Amniotic stem cell (primary cell): ENCODE data around the gene AKT1.

Experiments
- DNase-seq: peaks from one replicate; lab custom pipeline; 2025; lab: John Stamatoyannopoulos, UW

Gene AKT1

GRCh38 chr14:104772707-104773504 is 22.6 kb downstream of the AKT1 start:
- DNase-seq: no peak

- DNase-seq: no peak
Observed at GRCh38 chr14:104771918-104772706, 23.4 kb downstream of the AKT1 start.

- no peak for DNase-seq
Observed at GRCh38 chr14:104771374-104771773, 24.2 kb downstream of the AKT1 start.

DNA sequence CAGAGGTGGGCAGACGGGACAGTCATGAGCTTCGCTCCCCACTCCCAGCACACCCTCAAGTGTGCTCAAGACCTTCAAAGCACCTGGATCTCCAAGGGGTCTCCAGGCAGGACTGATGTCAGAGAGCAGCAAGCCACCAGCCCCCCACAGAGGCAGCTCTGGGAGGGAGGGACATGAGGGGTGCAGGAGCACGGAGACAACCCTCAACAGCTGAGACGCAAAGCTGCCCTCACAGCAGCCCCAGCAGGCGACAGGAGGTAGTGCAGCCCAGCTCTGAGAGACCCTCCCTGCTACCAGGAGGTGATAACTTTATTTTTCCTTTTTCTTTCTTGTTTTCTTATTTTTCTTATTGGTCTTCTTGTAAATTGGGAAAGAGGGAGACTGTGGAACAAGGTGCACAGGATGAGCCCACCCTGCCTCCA is 24.7 kb downstream of the AKT1 start:
- DNase-seq: no peak

- no peak for DNase-seq
Observed at GRCh38 chr14:104770072-104770579, 25.4 kb downstream of the AKT1 start.

DNA sequence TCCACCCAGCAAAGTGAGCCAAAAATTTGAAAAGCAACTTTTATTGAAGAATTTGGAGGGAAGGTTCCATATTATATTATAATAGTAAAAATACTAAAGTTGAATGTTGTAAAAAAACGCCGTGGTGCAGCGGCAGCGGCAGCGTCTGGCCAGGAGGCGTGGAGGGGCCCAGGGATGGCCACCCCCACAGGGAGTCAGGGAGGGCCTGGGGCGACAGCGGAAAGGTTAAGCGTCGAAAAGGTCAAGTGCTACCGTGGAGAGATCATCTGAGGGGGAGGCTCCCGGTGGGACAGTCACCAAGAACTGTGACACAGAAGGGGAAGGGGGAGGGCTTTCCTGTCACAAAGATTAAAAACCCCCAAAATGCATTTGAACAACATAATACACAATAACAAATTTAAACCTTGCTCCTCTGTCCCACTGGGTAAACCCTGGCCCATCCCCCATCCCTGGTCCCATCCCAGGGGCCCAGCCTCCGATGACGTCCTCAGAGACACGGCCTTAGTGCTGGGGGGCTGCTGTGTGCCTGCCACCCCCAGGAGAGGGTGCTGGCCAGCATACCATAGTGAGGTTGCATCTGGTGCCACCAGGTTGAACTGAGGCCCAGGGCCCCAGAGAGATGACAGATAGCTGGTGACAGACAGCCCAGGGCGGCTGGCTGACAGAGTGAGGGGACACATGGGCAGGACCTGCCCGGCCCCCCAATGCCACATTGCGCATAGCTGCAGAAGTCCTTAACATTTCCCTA is 26.1 kb downstream of the AKT1 start:
- no peak for DNase-seq

GRCh38 chr14:104768437-104769323 is 26.9 kb downstream of the AKT1 start:
- peak; percentile 21 for DNase-seq

DNA sequence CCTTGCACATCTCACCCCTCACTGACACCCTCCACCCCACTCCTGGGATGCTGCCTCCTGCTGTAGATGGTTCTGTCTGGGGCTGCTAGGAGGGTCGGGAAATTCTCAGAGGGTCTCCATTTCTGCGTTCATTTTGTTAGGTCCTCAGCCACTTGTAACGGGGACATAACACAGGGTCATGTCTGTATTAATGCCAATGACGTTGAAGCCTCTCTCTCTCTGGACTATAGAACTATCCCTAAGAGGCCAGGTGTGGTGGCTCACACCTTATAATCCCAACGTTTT is 28.0 kb downstream of the AKT1 start:
- no peak for DNase-seq

GRCh38 chr14:104766863-104767633 is 28.5 kb downstream of the AKT1 start:
- no peak for DNase-seq

DNA sequence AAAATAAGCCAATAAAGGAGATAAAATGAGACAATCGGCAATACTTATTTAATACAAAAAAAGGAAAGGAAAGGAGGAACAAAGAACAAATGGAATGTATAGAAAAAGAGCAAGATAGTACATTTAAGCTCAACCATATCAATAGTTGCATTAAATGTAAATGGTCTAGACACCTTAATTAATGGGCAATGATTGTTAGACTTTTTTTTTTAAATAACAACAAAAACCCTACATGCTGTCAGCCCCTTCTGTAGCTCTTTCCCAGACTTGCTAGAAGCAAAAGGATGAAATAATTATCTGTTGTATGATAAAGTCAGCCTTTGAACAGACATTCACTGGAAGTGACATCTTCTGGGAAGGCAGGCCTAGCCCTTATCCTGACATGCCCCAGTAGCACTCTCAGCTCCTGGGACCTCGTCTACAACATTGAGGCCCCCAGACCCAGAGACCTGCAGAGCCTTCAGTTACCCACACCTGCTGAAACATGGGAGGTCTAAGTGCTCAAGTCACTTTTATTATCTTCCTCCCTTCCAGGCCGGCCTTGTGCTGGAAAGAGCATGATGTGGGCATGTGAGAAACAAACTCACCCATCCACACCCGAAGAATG is 29.2 kb downstream of the AKT1 start:
- no peak for DNase-seq

- DNase-seq: no peak
Observed at GRCh38 chr14:104765517-104765916, 30.0 kb downstream of the AKT1 start.

DNA sequence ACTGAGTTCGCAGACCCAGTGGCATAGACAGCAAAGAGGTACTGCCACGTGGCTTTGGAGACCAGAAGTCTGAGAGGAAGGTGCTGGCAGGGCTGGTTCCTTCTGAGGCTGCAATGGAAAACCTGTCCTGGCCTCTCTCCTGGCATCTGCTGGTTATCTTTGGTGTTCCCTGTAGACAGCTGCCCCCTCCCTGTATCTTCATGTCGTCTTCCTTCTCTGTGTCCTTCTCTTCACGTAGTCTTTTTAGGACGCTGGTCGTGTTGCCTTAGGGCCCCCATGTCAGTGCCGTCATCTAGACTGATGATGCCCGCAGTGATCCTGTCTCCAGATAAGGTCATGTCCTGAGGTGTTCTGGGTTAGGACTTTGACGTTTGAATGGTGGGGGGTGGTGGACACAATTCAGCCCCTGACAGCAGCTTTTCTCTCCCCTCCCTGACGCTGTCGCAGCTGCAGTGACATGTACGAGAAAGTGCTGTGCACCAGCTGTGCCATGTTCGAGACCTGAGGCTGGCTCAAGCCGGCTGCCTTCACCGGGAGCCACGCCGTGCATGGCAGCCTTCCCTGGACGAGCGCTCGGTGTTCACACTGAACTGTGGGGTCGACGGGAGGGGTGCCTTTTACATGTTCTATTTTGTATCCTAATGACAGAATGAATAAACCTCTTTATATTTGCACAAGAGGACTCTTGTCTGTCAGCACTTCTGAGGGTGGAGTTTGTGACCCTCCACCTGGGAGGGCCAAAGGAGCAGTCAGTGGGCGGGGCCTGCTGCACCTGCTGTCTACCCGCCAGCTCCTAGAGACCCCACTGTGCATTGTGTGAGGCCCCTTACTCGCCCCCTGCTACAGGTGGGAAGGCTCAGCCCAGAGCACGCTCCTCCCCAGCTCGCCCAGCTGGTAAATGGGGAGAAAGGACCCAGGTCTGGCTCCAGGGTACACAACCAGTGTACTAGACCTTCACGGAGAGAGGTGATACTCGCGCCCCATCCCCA is 36.3 kb downstream of the AKT1 start:
- DNase-seq: no peak

GRCh38 chr14:104757681-104758392 is 37.7 kb downstream of the AKT1 start:
- no peak for DNase-seq

DNA sequence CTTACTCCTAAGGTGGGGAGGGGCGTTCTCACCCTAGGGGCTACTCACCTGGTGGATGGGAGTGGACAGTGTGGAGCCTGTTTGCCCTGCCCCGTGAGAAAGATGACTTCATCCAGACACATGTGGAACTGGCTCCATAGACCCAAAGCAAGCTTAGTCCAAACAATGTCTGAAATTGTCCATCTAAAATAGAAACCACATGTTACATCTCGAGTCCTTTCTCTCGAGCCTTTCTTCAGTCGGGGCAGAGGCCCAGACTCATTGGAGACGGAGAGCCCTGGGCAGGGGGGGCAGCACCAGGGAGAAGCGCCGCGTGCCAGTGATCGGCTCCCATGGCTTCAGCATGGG is 38.3 kb downstream of the AKT1 start:
- DNase-seq: no peak

DNA sequence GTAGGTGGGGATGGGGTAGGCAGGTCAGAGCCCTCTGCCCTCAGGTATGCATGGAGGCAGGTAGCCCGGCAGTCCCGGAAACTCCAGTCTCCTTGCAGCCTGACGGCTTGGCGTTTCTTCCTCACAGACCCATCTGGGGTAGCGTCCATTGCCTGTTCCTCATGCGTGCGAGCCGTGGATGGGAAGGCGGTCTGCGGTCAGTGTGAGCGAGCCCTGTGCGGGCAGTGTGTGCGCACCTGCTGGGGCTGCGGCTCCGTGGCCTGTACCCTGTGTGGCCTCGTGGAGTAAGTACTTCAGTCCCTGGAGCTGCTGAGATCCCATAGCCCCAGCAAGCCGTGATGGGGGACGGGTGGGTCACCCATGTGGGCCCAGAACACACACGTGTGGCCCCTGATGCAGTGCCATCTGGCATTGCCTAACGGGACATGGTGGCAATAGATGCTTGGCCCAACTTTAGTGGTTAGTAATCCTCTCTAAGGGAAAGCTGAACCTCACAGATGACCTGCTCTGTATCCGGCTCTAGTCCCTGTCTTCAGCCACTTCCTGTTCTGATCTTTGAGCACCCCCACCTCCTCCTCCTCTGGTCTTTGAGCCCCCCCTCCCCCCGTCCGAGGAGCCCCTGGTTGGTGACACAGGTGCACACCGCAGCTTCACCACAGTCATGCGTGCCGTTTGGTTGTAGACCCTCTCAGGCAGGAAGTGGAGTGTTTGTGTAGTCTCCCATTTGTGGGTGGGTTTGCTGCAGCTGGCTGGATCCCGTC is 38.9 kb downstream of the AKT1 start:
- no peak for DNase-seq

DNA sequence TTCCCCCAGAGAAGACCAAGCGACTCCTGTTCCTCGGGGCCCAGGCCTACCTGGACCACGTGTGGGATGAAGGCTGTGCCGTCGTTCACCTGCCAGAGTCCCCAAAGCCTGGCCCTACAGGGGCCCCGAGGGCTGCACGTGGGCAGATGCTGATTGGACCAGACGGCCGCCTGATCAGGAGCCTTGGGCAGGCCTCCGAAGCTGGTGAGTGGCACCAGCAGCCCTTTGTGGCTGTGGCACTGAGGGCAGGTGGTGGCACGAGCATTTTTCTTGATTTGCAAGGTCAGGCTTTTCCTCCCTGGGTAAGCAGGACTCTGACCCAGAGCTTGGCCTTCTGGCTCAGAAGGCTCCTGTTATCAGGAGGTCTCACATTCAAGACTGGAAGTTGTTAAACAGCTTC is 39.9 kb downstream of the AKT1 start:
- no peak for DNase-seq

GRCh38 chr14:104754213-104754851 is 41.2 kb downstream of the AKT1 start:
- no peak for DNase-seq
